WTC11 (cell line): ENCODE data around the gene GPR62. TPM values are rescaled to one million over a fixed set of nuclear protein-coding genes. Genes with fewer than 3 reads are reported as not detected.

Experiments
- ATAC-seq: fragments of 200-7000 bp; cut with Tn5 transposase; 2 replicates; pipeline ENCODE4 v1.10.0; 2021; ENCODE audit warnings: mild to moderate bottlenecking, moderate library complexity
- CTCF ChIA-PET: fragments of 300-600 bp; sonication (Branson Sonifier 250); formaldehyde crosslinking; loops from one replicate; lab custom pipeline; 2021; ENCODE audit warnings: antibody characterized with exemption; lab: Charles Lee
- POLR2A ChIA-PET: fragments of 350-600 bp; sonication (Branson Sonifier 250); formaldehyde crosslinking; loops from one replicate; lab custom pipeline; 2021; ENCODE audit warnings: antibody characterized with exemption; lab: Charles Lee
- DNase-seq: peaks from one replicate; pipeline ENCODE4 v3.0.0; 2021; ENCODE audit warnings: low spot score
- H3K27ac Mint-ChIP-seq: 2 replicates; pipeline ENCODE4 v1.8.0; 2021; ENCODE audit warnings: mixed read lengths
- H3K27me3 Mint-ChIP-seq: 2 replicates; pipeline ENCODE4 v1.8.0; 2021; ENCODE audit warnings: low read depth, mild to moderate bottlenecking, moderate library complexity, mixed read lengths
- H3K36me3 Mint-ChIP-seq: 2 replicates; pipeline ENCODE4 v1.8.0; 2021; ENCODE audit warnings: mixed read lengths
- H3K4me1 Mint-ChIP-seq: 2 replicates; pipeline ENCODE4 v1.8.0; 2022; ENCODE audit warnings: mixed read lengths
- H3K4me3 Mint-ChIP-seq: 2 replicates; pipeline ENCODE4 v1.8.0; 2021; ENCODE audit warnings: mild to moderate bottlenecking, moderate library complexity, mixed read lengths
- H3K9me3 Mint-ChIP-seq: 2 replicates; pipeline ENCODE4 v1.8.0; 2021; ENCODE audit warnings: mixed read lengths
- ATF1 ChIP-seq: sonication (generic); formaldehyde crosslinking; IDR thresholded peaks from 2 replicates; pipeline ENCODE4 v1.8.1; 2023; ENCODE audit warnings: mild to moderate bottlenecking, moderate library complexity, missing genetic modification reagents
- CREB1 ChIP-seq: sonication (generic); formaldehyde crosslinking; IDR thresholded peaks from 2 replicates; pipeline ENCODE4 v1.8.0; 2023; ENCODE audit warnings: mild to moderate bottlenecking, missing genetic modification reagents
- E2F5 ChIP-seq: sonication (generic); formaldehyde crosslinking; IDR thresholded peaks from 2 replicates; pipeline ENCODE4 v1.8.1; 2022; ENCODE audit warnings: mild to moderate bottlenecking, moderate library complexity, missing genetic modification reagents
- ELF4 ChIP-seq: sonication (generic); formaldehyde crosslinking; IDR thresholded peaks from 2 replicates; pipeline ENCODE4 v1.8.1; 2022; ENCODE audit warnings: low read depth, mild to moderate bottlenecking, moderate library complexity, missing genetic modification reagents
- ERG ChIP-seq: fragments of 250-450 bp; sonication (Bioruptor Pico); IDR thresholded peaks from 2 replicates; pipeline ENCODE4 v1.8.0; 2021; ENCODE audit warnings: mild to moderate bottlenecking
- FOXJ3 ChIP-seq: sonication (generic); formaldehyde crosslinking; IDR thresholded peaks from 2 replicates; pipeline ENCODE4 v1.9.0; 2021; ENCODE audit warnings: missing genetic modification reagents, mild to moderate bottlenecking, borderline replicate concordance
- FOXK1 ChIP-seq: sonication (generic); formaldehyde crosslinking; IDR thresholded peaks from 2 replicates; pipeline ENCODE4 v1.8.0; 2022; ENCODE audit warnings: mild to moderate bottlenecking, moderate library complexity, missing genetic modification reagents
- HMGA2 ChIP-seq: fragments of 250-450 bp; sonication (Bioruptor Pico); IDR thresholded peaks from 2 replicates; pipeline ENCODE4 v1.4.0; 2021; ENCODE audit warnings: mild to moderate bottlenecking, moderate library complexity
- HMGXB4 ChIP-seq: sonication (generic); formaldehyde crosslinking; IDR thresholded peaks from 2 replicates; pipeline ENCODE4 v1.8.1; 2023; ENCODE audit warnings: mild to moderate bottlenecking, moderate library complexity, missing genetic modification reagents
- IRF2 ChIP-seq: sonication (generic); formaldehyde crosslinking; IDR thresholded peaks from 2 replicates; pipeline ENCODE4 v1.8.0; 2022; ENCODE audit warnings: low read depth, missing genetic modification reagents, borderline replicate concordance
- JUN ChIP-seq: sonication (generic); formaldehyde crosslinking; IDR thresholded peaks from 2 replicates; pipeline ENCODE4 v1.8.0; 2023; ENCODE audit warnings: mild to moderate bottlenecking, missing genetic modification reagents
- MAX ChIP-seq: sonication (generic); formaldehyde crosslinking; IDR thresholded peaks from 2 replicates; pipeline ENCODE4 v1.8.0; 2022; ENCODE audit warnings: mild to moderate bottlenecking, missing genetic modification reagents
- MLX ChIP-seq: sonication (generic); formaldehyde crosslinking; IDR thresholded peaks from 2 replicates; pipeline ENCODE4 v1.8.1; 2023; ENCODE audit warnings: mild to moderate bottlenecking, missing genetic modification reagents, moderate library complexity
- MXD4 ChIP-seq: fragments of 250-450 bp; sonication (Bioruptor Pico); IDR thresholded peaks from 2 replicates; pipeline ENCODE4 v1.8.0; 2021; ENCODE audit warnings: mild to moderate bottlenecking, moderate library complexity, borderline replicate concordance
- NFATC4 ChIP-seq: fragments of 250-450 bp; sonication (Bioruptor Pico); IDR thresholded peaks from 2 replicates; pipeline ENCODE4 v1.9.0; 2021; ENCODE audit warnings: mild to moderate bottlenecking
- NFYB ChIP-seq: sonication (generic); formaldehyde crosslinking; conservative IDR thresholded peaks from 2 replicates; pipeline ENCODE4 v1.8.0; 2022; ENCODE audit warnings: low read depth, missing genetic modification reagents
- NR1H2 ChIP-seq: sonication (generic); formaldehyde crosslinking; IDR thresholded peaks from 2 replicates; pipeline ENCODE4 v1.9.0; 2021; ENCODE audit warnings: mild to moderate bottlenecking, moderate library complexity, missing genetic modification reagents
- PRRX2 ChIP-seq: fragments of 250-450 bp; sonication (Bioruptor Pico); IDR thresholded peaks from 2 replicates; pipeline ENCODE4 v1.8.0; 2021; ENCODE audit warnings: mild to moderate bottlenecking
- RELA ChIP-seq: sonication (generic); formaldehyde crosslinking; IDR thresholded peaks from 2 replicates; pipeline ENCODE4 v1.8.1; 2022; ENCODE audit warnings: missing genetic modification reagents, mild to moderate bottlenecking, borderline replicate concordance
- SMAD4 ChIP-seq: sonication (generic); formaldehyde crosslinking; IDR thresholded peaks from 2 replicates; pipeline ENCODE4 v1.8.0; 2022; ENCODE audit warnings: mild to moderate bottlenecking, missing genetic modification reagents
- TCF7 ChIP-seq: sonication (generic); formaldehyde crosslinking; IDR thresholded peaks from 2 replicates; pipeline ENCODE4 v1.8.0; 2022; ENCODE audit warnings: mild to moderate bottlenecking, low read depth, missing genetic modification reagents, moderate library complexity
- TEAD4 ChIP-seq: sonication (generic); formaldehyde crosslinking; IDR thresholded peaks from 2 replicates; pipeline ENCODE4 v1.8.0; 2022; ENCODE audit warnings: mild to moderate bottlenecking, missing genetic modification reagents
- USF1 ChIP-seq: sonication (generic); formaldehyde crosslinking; IDR thresholded peaks from 2 replicates; pipeline ENCODE4 v1.8.0; 2022; ENCODE audit warnings: mild to moderate bottlenecking, missing genetic modification reagents
- ZBTB43 ChIP-seq: sonication (generic); formaldehyde crosslinking; IDR thresholded peaks from 2 replicates; pipeline ENCODE4 v1.8.1; 2023; ENCODE audit warnings: mild to moderate bottlenecking, missing genetic modification reagents
- ZMAT4 ChIP-seq: fragments of 250-450 bp; sonication (Bioruptor Pico); IDR thresholded peaks from 2 replicates; pipeline ENCODE4 v1.9.0; 2021; ENCODE audit warnings: mild to moderate bottlenecking
- ZNF138 ChIP-seq: sonication (generic); formaldehyde crosslinking; conservative IDR thresholded peaks from 2 replicates; pipeline ENCODE4 v1.8.1; 2022; ENCODE audit warnings: mild to moderate bottlenecking, moderate library complexity, missing genetic modification reagents
- ZNF219 ChIP-seq: sonication (generic); formaldehyde crosslinking; IDR thresholded peaks from 2 replicates; pipeline ENCODE4 v1.8.0; 2023; ENCODE audit warnings: missing genetic modification reagents, mild to moderate bottlenecking, borderline replicate concordance
- ZNF317 ChIP-seq: sonication (generic); formaldehyde crosslinking; IDR thresholded peaks from 2 replicates; pipeline ENCODE4 v1.8.1; 2023; ENCODE audit warnings: low read depth, mild to moderate bottlenecking, moderate library complexity, missing genetic modification reagents, borderline replicate concordance
- ZNF396 ChIP-seq: fragments of 250-450 bp; sonication (Bioruptor Pico); IDR thresholded peaks from 2 replicates; pipeline ENCODE4 v1.8.0; 2021; ENCODE audit warnings: mild to moderate bottlenecking, moderate library complexity, borderline replicate concordance
- ZSCAN18 ChIP-seq: fragments of 250-450 bp; sonication (Bioruptor Pico); IDR thresholded peaks from 2 replicates; pipeline ENCODE4 v2.1.2; 2022; ENCODE audit warnings: mild to moderate bottlenecking, moderate library complexity
- total RNA-seq: library from RNA; stranded (reverse); gene quantifications from 3 replicates; pipeline ENCODE4 v1.2.3, GENCODE V29; 2021

The GPR62 gene
- total RNA-seq, 1 experiment from 2014 or later: 0.24 TPM

- no peak overlapping the region for H3K4me3 Mint-ChIP-seq
- no peak overlapping the region for H3K27ac Mint-ChIP-seq
- DNase-seq (no peak), ATAC-seq (no peak)
- CTCF ChIA-PET: no interaction called here
- no peak for TF ChIP-seq USF1 (CRISPR knock-in tag)
- no peak for TF ChIP-seq ZMAT4 (CRISPR knock-in tag)
- no peak for TF ChIP-seq ZNF138 (CRISPR knock-in tag)
- TF ChIP-seq MXD4: no peak
- no peak for TF ChIP-seq MAX (CRISPR knock-in tag)
- TF ChIP-seq FOXK1 (CRISPR knock-in tag): no peak
- TF ChIP-seq HMGXB4: no peak
- no peak for TF ChIP-seq TEAD4
- TF ChIP-seq CREB1: no peak
- no peak for TF ChIP-seq TCF7 (CRISPR knock-in tag)
- TF ChIP-seq HMGA2 (CRISPR knock-in tag): no peak
- no peak for TF ChIP-seq ZNF317 (CRISPR knock-in tag)
- TF ChIP-seq IRF2: no peak
- TF ChIP-seq ZNF219 (CRISPR knock-in tag): no peak
- TF ChIP-seq E2F5 (CRISPR knock-in tag): no peak
- no peak for TF ChIP-seq ZSCAN18 (CRISPR knock-in tag)
- TF ChIP-seq NR1H2: no peak
- no peak for TF ChIP-seq SMAD4 (CRISPR knock-in tag)
- no peak for TF ChIP-seq ZBTB43
- H3K4me1 Mint-ChIP-seq: no peaks in the 10 kb centered on the region
- POLR2A ChIA-PET: no interaction called here
- no peaks in the 10 kb centered on the region for H3K36me3 Mint-ChIP-seq
- H3K9me3 Mint-ChIP-seq: no peaks in the 10 kb centered on the region
- peaks cover 50% of the 10 kb centered on the region for H3K27me3 Mint-ChIP-seq
Measured at GRCh38 chr3:51949121-51949520, 6.1 kb upstream of the GPR62 start.

GRCh38 chr3:51950899-51951298, 4.3 kb upstream of the GPR62 start:
- Mint-ChIP-seq H3K9me3 (no peaks in the 10 kb centered on the region), H3K27me3 (peaks cover 65% of the 10 kb centered on the region), H3K27ac (no peak overlapping the region), H3K36me3 (no peaks in the 10 kb centered on the region), H3K4me3 (no peak overlapping the region), H3K4me1 (no peaks in the 10 kb centered on the region)
- no peak for DNase-seq
- POLR2A ChIA-PET: no interaction called here
- CTCF ChIA-PET: interaction anchor here (1.5 kb wide), 1 partner anchor 23 kb away, joined by 3 read pairs; the partner anchor contains the start of gene ABHD14B
- ATAC-seq: no peak
- TF ChIP-seq MLX (no peak), HMGA2 (CRISPR knock-in tag) (no peak), ATF1 (no peak), NFYB (CRISPR knock-in tag) (no peak), PRRX2 (CRISPR knock-in tag) (no peak), ZNF219 (CRISPR knock-in tag) (no peak), ERG (CRISPR knock-in tag) (no peak), ZNF396 (CRISPR knock-in tag) (no peak), TCF7 (CRISPR knock-in tag) (no peak), FOXJ3 (no peak), NFATC4 (CRISPR knock-in tag) (no peak), JUN (CRISPR knock-in tag) (no peak), ELF4 (no peak), MXD4 (no peak), RELA (CRISPR knock-in tag) (no peak)
